Gastroesophageal sphincter (tissue), 3 donors: ENCODE measurements around the gene RAD23B.

Experiments
- CTCF ChIP-seq, 4 experiments: fragments of 200-600 bp in 2 of 4; fragments of 450-650 bp in 2 of 4; sonication (generic) in 1 of 4; IDR thresholded peaks; one replicate each; pipeline ENCODE4 v1.5.1; 2017 to 2019; ENCODE audit warnings: antibody characterized with exemption in 4 of 4, mild to moderate bottlenecking in 2 of 4, moderate library complexity in 2 of 4
- POLR2A ChIP-seq, 2 donors: fragments of 450-650 bp; IDR thresholded peaks; one replicate each; pipeline ENCODE4 v1.6.1; 2017; ENCODE audit warnings: antibody characterized with exemption in 2 of 2, mild to moderate bottlenecking in 2 of 2, moderate library complexity in 1 of 2
- POLR2AphosphoS5 ChIP-seq: sonication (generic); formaldehyde crosslinking; IDR thresholded peaks from one replicate; pipeline ENCODE4 v1.6.1; 2017; ENCODE audit warnings: antibody characterized with exemption

GRCh38 chr9:107363516-107364152 lies 80.6 kb downstream of the RAD23B start:
- TF ChIP-seq CTCF (IDR thresholded peaks at IDR 0.05) = no peak
- no peak for TF ChIP-seq POLR2AphosphoS5
- no peak for TF ChIP-seq POLR2A (IDR thresholded peaks at IDR 0.05)
